SK-N-SH treated with all-trans-retinoic acid at 6 μM for 48 hours (cell line): Measurements from ENCODE around the gene CETN3.

Experiments
- BACH2 ChIP-seq: fragments of 250-450 bp; sonication (Bioruptor Pico); IDR thresholded peaks from 2 replicates; pipeline ENCODE4 v1.9.0; 2021; ENCODE audit warnings: mild to moderate bottlenecking, borderline replicate concordance
- CREB5 ChIP-seq: fragments of 250-450 bp; sonication (Bioruptor Pico); IDR thresholded peaks from 2 replicates; pipeline ENCODE4 v1.5.1; 2020; ENCODE audit warnings: low read depth, mild to moderate bottlenecking, moderate library complexity
- PPARA ChIP-seq: fragments of 250-450 bp; sonication (Bioruptor Pico); IDR thresholded peaks from 2 replicates; pipeline ENCODE4 v1.5.0; 2020; ENCODE audit warnings: mild to moderate bottlenecking, borderline replicate concordance
- RARB ChIP-seq: fragments of 250-450 bp; sonication (Bioruptor Pico); IDR thresholded peaks from 2 replicates; pipeline ENCODE4 v1.8.0; 2021; ENCODE audit warnings: mild to moderate bottlenecking, moderate library complexity
- SNAI2 ChIP-seq: fragments of 250-450 bp; sonication (Bioruptor Pico); IDR thresholded peaks from 2 replicates; pipeline ENCODE4 v1.5.0; 2020; ENCODE audit warnings: mild to moderate bottlenecking, moderate library complexity
- TCF4 ChIP-seq: fragments of 250-450 bp; sonication (Bioruptor Pico); IDR thresholded peaks from 2 replicates; pipeline ENCODE4 v1.8.0; 2021; ENCODE audit warnings: mild to moderate bottlenecking, moderate library complexity, borderline replicate concordance
- TOX ChIP-seq: fragments of 250-450 bp; sonication (Bioruptor Pico); IDR thresholded peaks from 2 replicates; pipeline ENCODE4 v1.8.0; 2021; ENCODE audit warnings: mild to moderate bottlenecking, moderate library complexity, borderline replicate concordance
- TSHZ2 ChIP-seq: fragments of 250-450 bp; sonication (Bioruptor Pico); IDR thresholded peaks from 2 replicates; pipeline ENCODE4 v1.5.0; 2020; ENCODE audit warnings: mild to moderate bottlenecking, moderate library complexity
- ZFP3 ChIP-seq: fragments of 250-450 bp; sonication (Bioruptor Pico); IDR thresholded peaks from 2 replicates; pipeline ENCODE4 v1.5.0; 2020; ENCODE audit warnings: mild to moderate bottlenecking, moderate library complexity
- ZNF8 ChIP-seq: fragments of 450-650 bp; formaldehyde crosslinking; IDR thresholded peaks from 2 replicates; pipeline ENCODE4 v1.5.0; 2020; ENCODE audit warnings: mild to moderate bottlenecking, moderate library complexity
- TF ChIP-seq, protein P1 (sequence below): fragments of 250-450 bp; sonication (Bioruptor Pico); IDR thresholded peaks from 2 replicates; pipeline ENCODE4 v1.5.1; 2021; ENCODE audit warnings: mild to moderate bottlenecking, moderate library complexity

- TF ChIP-seq, protein P1, sequence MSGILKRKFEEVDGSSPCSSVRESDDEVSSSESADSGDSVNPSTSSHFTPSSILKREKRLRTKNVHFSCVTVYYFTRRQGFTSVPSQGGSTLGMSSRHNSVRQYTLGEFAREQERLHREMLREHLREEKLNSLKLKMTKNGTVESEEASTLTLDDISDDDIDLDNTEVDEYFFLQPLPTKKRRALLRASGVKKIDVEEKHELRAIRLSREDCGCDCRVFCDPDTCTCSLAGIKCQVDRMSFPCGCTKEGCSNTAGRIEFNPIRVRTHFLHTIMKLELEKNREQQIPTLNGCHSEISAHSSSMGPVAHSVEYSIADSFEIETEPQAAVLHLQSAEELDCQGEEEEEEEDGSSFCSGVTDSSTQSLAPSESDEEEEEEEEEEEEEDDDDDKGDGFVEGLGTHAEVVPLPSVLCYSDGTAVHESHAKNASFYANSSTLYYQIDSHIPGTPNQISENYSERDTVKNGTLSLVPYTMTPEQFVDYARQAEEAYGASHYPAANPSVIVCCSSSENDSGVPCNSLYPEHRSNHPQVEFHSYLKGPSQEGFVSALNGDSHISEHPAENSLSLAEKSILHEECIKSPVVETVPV (CRISPR knock-in tag), result no peak
- no peak for TF ChIP-seq SNAI2 (CRISPR knock-in tag)
- no peak for TF ChIP-seq CREB5 (CRISPR knock-in tag)
- no peak for TF ChIP-seq ZNF8
- no peak for TF ChIP-seq BACH2 (CRISPR knock-in tag)
- TF ChIP-seq TOX (CRISPR knock-in tag), result no peak
- no peak for TF ChIP-seq TCF4
- no peak for TF ChIP-seq ZFP3 (CRISPR knock-in tag)
- no peak for TF ChIP-seq RARB
- TF ChIP-seq PPARA (CRISPR knock-in tag), result no peak
- no peak for TF ChIP-seq TSHZ2 (CRISPR knock-in tag)
These were observed 812 bp downstream of the CETN3 start for GRCh38 chr5:90408571-90409317.
